Activated T-cell treated with anti-CD3 and anti-CD28 coated beads, Interleukin-2, amount 50 U/mL, for 1 hour (primary cell): ENCODE data around the gene ADIG.
A peak's percentile ranks its signal among the peaks of the same experiment; 100 is the strongest.
"Not testable (repeated sequence)": the region's sequence is repeated elsewhere in the genome, so short reads cannot be mapped to it uniquely, and the experiment has no call there.

Experiments
- DNase-seq: peaks from one replicate; pipeline ENCODE4 v3.0.0-alpha.2; 2020

Gene ADIG

GRCh38 chr20:38579219-38579910, 1.6 kb upstream of the ADIG start:
- no peak for DNase-seq

DNA sequence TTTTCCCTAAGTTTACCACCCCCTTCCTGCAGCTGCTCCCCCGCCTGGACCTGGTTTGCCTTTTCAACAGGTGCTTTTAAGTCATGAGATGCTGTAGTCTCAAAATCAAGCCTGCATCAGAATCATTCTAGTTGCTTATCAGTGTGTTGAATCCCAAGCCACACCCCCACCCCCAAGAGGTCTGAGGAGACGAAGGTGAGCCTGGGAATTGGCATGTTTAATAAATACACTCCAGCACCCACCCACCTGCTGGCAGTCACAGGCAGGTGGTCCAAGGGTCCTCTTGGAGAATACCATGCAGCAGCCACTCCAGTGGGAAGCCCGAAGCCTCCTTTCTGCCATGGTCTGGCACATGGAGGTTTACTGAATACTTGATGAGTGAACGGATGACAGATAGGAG, 1.1 kb upstream of the ADIG start:
- DNase-seq = no peak

DNA sequence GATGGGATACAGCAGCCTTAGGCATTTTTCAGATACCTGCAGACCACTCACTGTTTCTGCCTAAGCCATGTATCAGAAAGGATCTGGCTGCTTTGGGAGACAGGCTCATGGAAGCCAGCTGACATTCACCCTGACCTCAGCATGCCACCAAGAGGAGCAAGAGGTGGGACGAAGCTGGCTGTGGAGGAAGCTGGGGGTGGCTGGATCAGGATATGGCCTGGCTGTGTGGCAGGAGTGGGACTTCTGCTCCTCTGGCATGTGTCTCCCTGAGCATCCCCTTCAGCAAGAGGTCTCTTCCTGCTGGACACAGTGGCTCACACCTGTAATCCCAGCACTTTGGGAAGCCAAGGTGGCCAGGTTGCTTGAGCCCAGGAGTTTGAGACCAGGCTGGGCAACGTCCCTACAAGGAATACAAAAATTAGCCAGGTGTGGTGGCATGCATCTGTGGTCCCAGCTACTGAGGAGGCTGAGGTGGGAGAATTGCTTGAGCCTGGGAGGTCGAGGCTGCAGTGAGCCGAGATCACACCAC, 897 bp downstream of the ADIG start:
- DNase-seq = no peak

- no peak for DNase-seq
These were observed 2.3 kb downstream of the ADIG start for GRCh38 chr20:38583306-38583705.

GRCh38 chr20:38584099-38584763, 3.2 kb downstream of the ADIG start:
- DNase-seq = no peak

DNA sequence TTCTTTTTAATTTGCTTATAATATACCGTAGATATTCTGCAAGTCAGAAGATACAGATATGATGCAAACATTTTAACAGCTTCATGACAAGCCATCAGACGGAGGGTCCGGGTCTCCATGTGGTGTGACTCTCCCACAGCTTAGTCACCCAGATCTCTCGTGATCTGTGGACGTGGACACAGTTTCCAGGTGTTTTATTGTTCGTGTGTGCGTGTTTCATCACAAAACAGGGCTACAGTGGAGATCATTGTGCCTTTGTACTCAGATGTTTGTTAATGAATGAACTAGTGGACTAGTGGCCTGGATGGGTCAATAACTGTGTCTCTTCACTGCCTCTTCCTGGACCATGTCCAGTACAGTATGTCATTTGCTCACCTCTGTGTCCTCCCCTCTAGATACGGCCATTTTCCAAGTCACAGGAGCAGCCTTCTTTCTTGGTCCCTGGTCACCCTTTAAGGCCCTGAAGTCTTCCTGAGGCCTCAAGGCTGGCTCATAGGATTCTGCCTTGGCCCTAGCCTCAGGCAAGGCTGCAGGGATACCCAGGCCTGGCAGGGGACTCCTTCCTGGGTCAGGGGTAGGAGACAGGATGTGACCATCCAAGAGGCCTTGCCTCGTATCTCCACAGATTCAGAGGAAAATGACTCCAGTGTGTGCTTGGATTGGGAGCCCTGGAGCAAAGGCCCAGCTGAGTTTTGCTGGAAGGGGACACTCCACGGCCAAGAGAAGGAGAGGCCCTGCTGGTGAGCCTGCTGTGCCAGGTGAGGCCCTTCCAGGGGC, 4.6 kb downstream of the ADIG start:
- no peak for DNase-seq

DNA sequence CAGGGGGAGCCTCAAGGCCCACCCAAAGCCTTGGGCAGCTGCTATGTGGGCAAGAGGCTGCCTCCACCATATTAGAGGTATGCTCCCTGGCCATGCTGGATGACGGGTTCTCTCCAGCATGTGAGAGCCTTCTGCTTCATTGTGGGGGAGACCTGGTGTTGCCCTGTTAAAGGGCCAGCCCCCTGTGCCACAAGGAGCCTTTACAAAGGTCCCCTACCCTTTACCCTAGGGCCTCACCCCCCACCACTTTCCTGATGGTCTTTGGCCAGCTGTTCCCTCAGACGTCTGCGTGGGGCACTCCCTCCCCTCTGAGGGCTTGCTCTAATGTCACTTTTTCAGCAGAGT, 5.2 kb downstream of the ADIG start:
- no peak for DNase-seq

DNA sequence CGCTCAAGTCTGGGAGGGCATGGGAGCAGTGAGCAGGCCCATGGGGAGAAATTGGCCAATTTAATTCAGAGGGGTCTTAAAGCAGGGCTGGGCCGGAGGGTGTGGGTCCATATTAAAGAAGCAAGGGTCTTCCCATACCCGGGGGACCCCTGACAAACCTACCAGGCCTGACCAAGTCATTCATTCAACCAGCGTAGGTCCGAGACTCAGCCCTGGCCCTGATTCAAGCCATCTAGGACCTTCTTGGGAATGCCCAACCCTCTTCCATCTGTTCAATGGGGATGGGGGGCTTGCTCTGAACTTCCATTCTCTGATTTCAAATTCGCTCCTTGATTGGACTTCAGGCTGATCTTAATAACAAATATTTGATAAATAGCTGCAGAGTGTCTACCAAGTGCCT, 7.3 kb downstream of the ADIG start:
- DNase-seq = no peak

GRCh38 chr20:38589351-38589750, 8.4 kb downstream of the ADIG start:
- no peak for DNase-seq

GRCh38 chr20:38589967-38590675, 9.1 kb downstream of the ADIG start:
- DNase-seq = no peak

- no peak for DNase-seq
These were observed 9.9 kb downstream of the ADIG start for GRCh38 chr20:38590676-38591473.

DNA sequence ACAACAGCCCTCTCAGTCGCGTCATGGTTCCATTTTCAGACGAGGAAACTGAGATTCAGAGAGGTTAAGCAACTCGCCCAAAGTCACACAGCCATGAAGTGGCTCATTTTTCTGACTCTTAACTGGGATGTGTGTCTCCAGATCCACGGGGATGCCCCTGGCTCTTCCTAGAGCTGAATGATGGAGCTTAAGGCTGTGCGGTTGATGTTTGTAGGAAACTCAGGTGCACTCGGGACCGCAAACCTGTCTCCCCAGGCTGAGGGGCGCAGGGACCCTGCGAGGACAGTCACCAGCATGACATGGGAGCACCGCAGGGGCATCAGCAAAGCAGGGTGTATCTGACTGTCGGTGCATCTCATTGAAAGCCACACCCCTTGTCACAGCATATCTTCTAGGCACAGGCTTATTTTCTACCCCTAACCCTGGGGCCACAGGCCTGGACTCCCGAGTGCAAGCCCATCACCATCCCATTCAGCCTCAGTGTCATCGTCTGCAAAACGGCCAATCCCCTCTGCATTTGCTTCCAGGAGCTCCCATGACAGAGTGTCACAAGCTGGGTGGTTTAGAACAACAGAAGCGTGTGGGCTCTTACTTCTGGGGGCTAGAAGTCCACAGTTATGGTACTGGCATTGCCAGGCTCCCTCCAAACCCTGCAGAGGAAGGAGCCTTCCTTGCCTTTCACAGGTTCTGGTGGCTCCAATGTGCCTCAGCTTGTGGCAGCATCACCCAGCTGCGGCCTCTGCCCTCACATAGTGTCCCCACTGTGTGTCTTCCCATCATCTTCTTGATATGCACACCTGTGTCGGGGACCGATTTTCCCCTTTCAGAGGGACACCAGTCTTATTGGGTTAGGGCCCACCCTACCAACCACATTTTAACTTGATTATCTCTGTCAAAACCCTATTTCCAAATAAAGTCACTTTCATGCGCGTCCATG, 10.7 kb downstream of the ADIG start:
- no peak for DNase-seq

DNA sequence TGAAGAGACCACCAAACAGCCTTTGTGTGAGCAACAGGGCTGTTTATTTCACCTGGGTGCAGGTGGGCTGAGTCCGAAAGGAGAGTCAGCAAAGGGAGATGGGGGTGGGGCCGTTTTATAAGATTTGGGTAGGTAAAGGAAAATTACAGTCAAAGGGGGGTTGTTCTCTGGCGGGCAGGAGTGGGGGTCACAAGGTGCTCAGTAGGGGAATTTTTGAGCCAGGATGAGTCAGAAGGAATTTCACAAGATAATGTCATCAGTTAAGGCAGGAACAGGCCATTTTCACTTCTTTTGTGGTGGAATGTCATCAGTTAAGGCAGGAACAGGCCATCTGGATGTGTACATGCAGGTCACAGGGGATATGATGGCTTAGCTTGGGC, 11.4 kb downstream of the ADIG start:
- not testable (repeated sequence) for DNase-seq

- DNase-seq = not testable (repeated sequence)
These were observed 13.3 kb downstream of the ADIG start for GRCh38 chr20:38594281-38594680.

DNA sequence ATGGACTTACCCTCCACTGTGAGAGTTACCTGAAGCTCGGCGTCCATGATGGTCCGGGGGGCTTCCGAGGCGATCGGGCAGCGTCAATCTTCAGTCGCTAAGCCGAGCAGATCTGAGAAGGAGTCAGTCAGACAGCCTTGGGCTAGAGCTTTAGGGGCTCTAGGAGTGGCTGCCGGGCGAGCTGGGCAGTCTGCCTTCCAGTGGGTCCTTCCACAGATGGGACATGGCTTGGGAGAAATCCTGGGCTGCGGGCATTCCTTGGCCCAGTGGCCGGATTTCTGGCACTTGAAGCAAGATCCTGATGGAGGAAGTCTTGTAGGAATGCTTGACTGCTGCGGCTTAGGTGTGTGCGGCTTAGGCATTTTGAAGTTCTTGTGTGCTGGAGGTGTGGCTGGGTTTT, 14.9 kb downstream of the ADIG start:
- not testable (repeated sequence) for DNase-seq

- DNase-seq = no peak
These were observed 18.4 kb downstream of the ADIG start for GRCh38 chr20:38599410-38599882.

GRCh38 chr20:38600057-38600456, 19.1 kb downstream of the ADIG start:
- no peak for DNase-seq

DNA sequence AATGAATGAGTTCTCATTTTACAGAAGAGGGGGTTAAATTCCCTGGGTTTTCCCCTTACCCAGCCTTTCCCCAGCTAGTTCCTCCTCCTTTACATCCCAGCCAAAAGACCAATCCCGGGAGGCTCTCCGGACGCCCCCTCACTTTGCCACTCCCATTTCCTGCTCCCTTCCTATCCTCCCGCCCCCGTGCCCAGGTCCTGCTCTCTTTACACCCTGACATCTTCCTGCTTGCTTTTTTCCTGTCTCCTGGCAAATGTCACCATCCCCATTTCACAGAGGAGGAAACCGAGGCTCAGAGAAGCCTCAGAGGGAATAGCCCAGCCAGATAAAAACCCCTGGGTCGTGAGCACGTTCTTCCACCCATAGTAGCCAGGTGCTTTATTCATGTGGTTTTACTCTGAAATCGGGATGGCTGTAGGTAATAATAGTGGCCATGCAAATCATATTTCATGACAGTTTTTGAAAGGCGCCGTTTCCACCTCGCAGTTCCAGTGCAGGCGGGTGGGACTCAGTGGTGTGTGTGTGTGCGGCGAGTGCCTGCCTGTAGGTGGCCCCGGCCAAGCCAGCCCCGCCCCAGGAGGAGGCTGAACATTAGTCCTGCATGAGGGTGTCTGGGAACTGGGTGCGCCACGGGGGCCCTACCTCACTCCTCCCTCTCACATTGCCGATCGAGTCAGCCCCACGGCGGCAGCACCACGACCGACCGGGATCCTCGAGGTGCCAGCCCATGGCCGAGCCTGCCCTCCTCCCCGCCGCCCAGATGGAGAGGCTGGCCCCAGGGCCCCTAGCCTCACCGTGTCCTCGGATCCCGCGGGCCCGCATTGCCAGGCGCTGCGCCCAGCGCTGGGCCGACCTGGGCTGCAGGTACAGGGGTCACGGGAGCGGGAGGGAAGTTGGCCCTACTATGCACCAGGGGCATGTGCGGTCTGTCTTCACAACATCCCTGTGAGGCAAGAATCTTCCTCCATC, 20.5 kb downstream of the ADIG start, which contains the start of gene ARHGAP40:
ARHGAP40 (plus strand) TSS at position 594 of the 969 bp plus-strand sequence.
- peak; percentile 21 for DNase-seq

- no peak for DNase-seq
These were observed 21.2 kb downstream of the ADIG start for GRCh38 chr20:38602185-38602581.

GRCh38 chr20:38603286-38603685, 22.3 kb downstream of the ADIG start:
- DNase-seq = no peak
